H9 (cell line): ENCODE measurements around the gene FAM180A. TPM values are rescaled to one million over a fixed set of nuclear protein-coding genes. Genes with fewer than 3 reads are reported as not detected.

Experiments used
- DNase-seq: peaks from one replicate; pipeline ENCODE4 v3.0.0-alpha.2; 2017
- H2AFZ ChIP-seq: one replicate; pipeline ENCODE4 v1.6.1; 2013; ENCODE audit warnings: mild to moderate bottlenecking, low read length, control low read depth, moderate library complexity
- H2AK5ac ChIP-seq: 2 replicates; pipeline ENCODE4 v1.6.1; 2013; ENCODE audit warnings: low read length, control low read depth, mixed read lengths; ENCODE audit not compliant: insufficient read length
- H2BK120ac ChIP-seq: one replicate; pipeline ENCODE4 v1.6.1; 2013; ENCODE audit warnings: low read depth, mild to moderate bottlenecking, low read length, control low read depth, inconsistent platforms; ENCODE audit not compliant: poor library complexity, severe bottlenecking
- H2BK12ac ChIP-seq: 2 replicates; pipeline ENCODE4 v1.6.1; 2013; ENCODE audit warnings: low read length, control low read depth, mixed read lengths, low read depth; ENCODE audit not compliant: insufficient read length
- H2BK15ac ChIP-seq: 2 replicates; pipeline ENCODE4 v1.6.1; 2013; ENCODE audit warnings: low read depth, low read length, control low read depth
- H2BK20ac ChIP-seq: one replicate; pipeline ENCODE4 v1.6.1; 2013; ENCODE audit warnings: low read depth, mild to moderate bottlenecking, low read length, control low read depth, inconsistent platforms; ENCODE audit not compliant: poor library complexity, severe bottlenecking
- H2BK5ac ChIP-seq: 2 replicates; pipeline ENCODE4 v1.6.1; 2013; ENCODE audit warnings: low read length, control low read depth, mixed read lengths; ENCODE audit not compliant: insufficient read length
- H3K14ac ChIP-seq: 2 replicates; pipeline ENCODE4 v1.6.1; 2013; ENCODE audit warnings: low read length, control low read depth; ENCODE audit not compliant: insufficient read depth
- H3K18ac ChIP-seq: 2 replicates; pipeline ENCODE4 v1.6.1; 2013; ENCODE audit warnings: low read depth, mild to moderate bottlenecking, mixed read lengths, low read length, control low read depth; ENCODE audit not compliant: insufficient read length
- H3K23ac ChIP-seq: 2 replicates; pipeline ENCODE4 v1.6.1; 2013; ENCODE audit warnings: low read length, control low read depth, mixed read lengths, low read depth; ENCODE audit not compliant: insufficient read length
- H3K23me2 ChIP-seq: 2 replicates; pipeline ENCODE4 v1.6.1; 2013; ENCODE audit warnings: low read depth, mild to moderate bottlenecking, mixed read lengths, low read length, control low read depth; ENCODE audit not compliant: insufficient read length, poor library complexity, severe bottlenecking
- H3K27ac ChIP-seq: 2 replicates; pipeline ENCODE4 v1.5.1; 2013; ENCODE audit warnings: low read length, control low read depth, mixed read lengths, low read depth; ENCODE audit not compliant: insufficient read length
- H3K27me3 ChIP-seq: 2 replicates; pipeline ENCODE4 v1.6.1; 2013; ENCODE audit warnings: low read length, control low read depth, inconsistent platforms; ENCODE audit not compliant: insufficient read depth
- H3K4ac ChIP-seq: 2 replicates; pipeline ENCODE4 v1.6.1; 2013; ENCODE audit warnings: low read depth, mild to moderate bottlenecking, control low read depth, inconsistent platforms, low read length, moderate library complexity
- H3K4me1 ChIP-seq: 2 replicates; pipeline ENCODE4 v1.6.1; 2013; ENCODE audit warnings: low read length, control low read depth, inconsistent platforms; ENCODE audit not compliant: insufficient read depth
- H3K4me2 ChIP-seq: 2 replicates; pipeline ENCODE4 v1.6.1; 2013; ENCODE audit warnings: low read length, control low read depth, mixed read lengths; ENCODE audit not compliant: insufficient read length, insufficient read depth
- H3K56ac ChIP-seq: 2 replicates; pipeline ENCODE4 v1.6.1; 2013; ENCODE audit warnings: low read depth, mild to moderate bottlenecking, mixed read lengths, low read length, control low read depth; ENCODE audit not compliant: insufficient read length
- H3K79me1 ChIP-seq: 2 replicates; pipeline ENCODE4 v1.6.1; 2013; ENCODE audit warnings: low read depth, mild to moderate bottlenecking, moderate library complexity, low read length, control low read depth, inconsistent platforms; ENCODE audit not compliant: insufficient read depth, poor library complexity, severe bottlenecking
- H3K79me2 ChIP-seq: 2 replicates; pipeline ENCODE4 v1.6.1; 2013; ENCODE audit warnings: low read length, control low read depth, inconsistent platforms; ENCODE audit not compliant: insufficient read depth
- H3K9ac ChIP-seq: 2 replicates; pipeline ENCODE4 v1.6.1; 2013; ENCODE audit warnings: low read length, control low read depth, mixed read lengths; ENCODE audit not compliant: insufficient read length; ENCODE audit errors: extremely low read depth
- H3K9me3 ChIP-seq: one replicate; pipeline ENCODE4 v1.6.1; 2013; ENCODE audit warnings: low read depth, low read length, inconsistent platforms; ENCODE audit not compliant: control insufficient read depth
- H3T11ph ChIP-seq: one replicate; pipeline ENCODE4 v1.6.1; 2013; ENCODE audit warnings: mild to moderate bottlenecking, low read length, control low read depth, inconsistent platforms
- H4K20me1 ChIP-seq: one replicate; pipeline ENCODE4 v1.6.1; 2013; ENCODE audit not compliant: control insufficient read depth, insufficient read length, insufficient read depth
- H4K5ac ChIP-seq: 2 replicates; pipeline ENCODE4 v1.6.1; 2013; ENCODE audit warnings: low read depth, mild to moderate bottlenecking, mixed read lengths, low read length, control low read depth; ENCODE audit not compliant: insufficient read length
- H4K8ac ChIP-seq: replicated peaks from 2 replicates; pipeline ENCODE4 v1.6.1; 2013; ENCODE audit warnings: low read length, control low read depth, mixed read lengths, low read depth; ENCODE audit not compliant: insufficient read length
- H4K91ac ChIP-seq: 2 replicates; pipeline ENCODE4 v1.6.1; 2013; ENCODE audit warnings: low read depth, mild to moderate bottlenecking, moderate library complexity, mixed read lengths, low read length, control low read depth; ENCODE audit not compliant: insufficient read length
- H3K27ac Mint-ChIP-seq, 3 experiments: 2 replicates in 2 of 3; 3 replicates in 1 of 3; pipeline ENCODE4 v1.8.0; 2020 to 2021; ENCODE audit warnings: mixed read lengths in 3 of 3, mild to moderate bottlenecking in 1 of 3, moderate library complexity in 1 of 3
- H3K27me3 Mint-ChIP-seq: 2 replicates; pipeline ENCODE4 v1.8.0; 2021; ENCODE audit warnings: low read depth, mild to moderate bottlenecking, moderate library complexity, mixed read lengths
- H3K36me3 Mint-ChIP-seq, 3 experiments: 2 replicates in 2 of 3; 3 replicates in 1 of 3; pipeline ENCODE4 v1.8.0; 2020 to 2021; ENCODE audit warnings: low read depth in 3 of 3, mixed read lengths in 3 of 3; ENCODE audit not compliant: insufficient read depth in 1 of 3
- H3K4me1 Mint-ChIP-seq, 2 experiments: 2 replicates each; pipeline ENCODE4 v1.8.0; 2020; ENCODE audit warnings: mixed read lengths in 2 of 2
- H3K4me3 Mint-ChIP-seq, 2 experiments: 2 replicates in 1 of 2; 3 replicates in 1 of 2; pipeline ENCODE4 v1.8.0; 2020 to 2021; ENCODE audit warnings: mild to moderate bottlenecking in 2 of 2, mixed read lengths in 2 of 2, moderate library complexity in 1 of 2
- H3K9me3 Mint-ChIP-seq, 2 experiments: 2 replicates in 1 of 2; 3 replicates in 1 of 2; pipeline ENCODE4 v1.8.0; 2020; ENCODE audit warnings: mild to moderate bottlenecking in 2 of 2, mixed read lengths in 2 of 2, moderate library complexity in 1 of 2
- WGBS: extraction: QIAGEN DNeasy Blood & Tissue Kit; methylation state at CpG from one replicate; pipeline ENCODE4 v1.1.7; 2013; ENCODE audit warnings: missing lambda C conversion rate, low lambda C conversion rate, mixed read lengths; ENCODE audit not compliant: insufficient read length; ENCODE audit errors: extremely low coverage; 5-methylcytosine and 5-hydroxymethylcytosine counted together
- total RNA-seq: library from RNA; stranded (reverse); gene quantifications from 2 replicates; pipeline ENCODE4 v1.2.1, GENCODE V29; 2021
- TF ChIP-seq, protein P1 (sequence below): fragments of 200-600 bp; sonication (generic); conservative IDR thresholded peaks from 3 replicates; pipeline ENCODE4 v1.8.0; 2021; ENCODE audit warnings: antibody characterized with exemption, mild to moderate bottlenecking

The FAM180A gene
- total RNA-seq, 1 experiment from 2014 or later = not detected

DNA sequence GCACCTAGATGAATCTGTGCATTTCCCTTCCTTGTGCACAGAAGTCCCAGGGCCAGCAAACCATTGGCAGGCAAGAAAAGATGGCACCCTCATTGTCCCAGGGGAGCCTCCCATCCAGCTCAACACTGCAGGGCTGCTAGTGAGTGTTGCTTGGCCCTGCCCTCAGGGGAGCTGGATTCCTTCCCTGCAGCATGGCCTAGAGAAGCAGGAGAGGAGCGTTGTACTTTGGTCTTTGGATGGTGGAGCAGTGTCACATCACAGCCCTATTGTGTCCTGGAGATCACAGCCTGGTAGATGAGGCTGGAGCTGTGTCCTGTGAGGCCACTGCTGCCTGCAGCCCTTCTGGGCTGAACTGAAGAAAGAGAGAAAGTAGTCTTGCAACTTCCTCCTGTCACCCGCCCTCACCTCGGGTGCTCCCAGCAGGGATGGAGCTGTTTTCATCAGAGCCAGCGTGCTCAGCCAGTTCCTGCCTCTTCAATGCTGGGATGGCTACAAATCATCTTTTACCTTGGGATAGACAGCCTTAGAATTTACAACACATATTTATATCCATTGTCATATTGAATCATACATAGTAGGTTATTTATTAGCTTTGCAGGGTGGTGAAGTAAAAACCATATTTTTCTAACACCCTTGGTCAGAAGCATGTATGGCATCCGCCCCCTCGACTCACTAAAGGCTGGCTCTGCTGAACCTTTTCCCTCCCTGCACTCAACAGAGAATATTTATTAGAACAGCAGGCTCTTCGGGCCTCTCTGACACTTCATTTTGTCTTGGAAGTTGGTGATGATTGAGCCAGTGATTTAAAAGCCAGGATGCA, 43.1 kb upstream of the FAM180A start:
- WGBS = no CpG with 5 or more reads among the region's 7 CpGs
- H3K27ac Mint-ChIP-seq = no peak overlapping the region

More for the DNA sequence above, 43.1 kb upstream of the FAM180A start:
- no peak overlapping the region for H2BK12ac ChIP-seq
- no peak overlapping the region; the same call in 1 of the 2 replicates for H3K14ac ChIP-seq
- H3T11ph ChIP-seq = no peak overlapping the region
- H3K9me3 ChIP-seq = no peaks in the 10 kb centered on the region
- H3K9ac ChIP-seq = no peak overlapping the region
- no peak overlapping the region for H2AK5ac ChIP-seq
- no peaks in the 10 kb centered on the region for H3K27me3 ChIP-seq
- no peak overlapping the region for H2BK120ac ChIP-seq
- no peak overlapping the region for H2AFZ ChIP-seq
- no peak overlapping the region for H2BK20ac ChIP-seq
- no peak for DNase-seq
- H4K20me1 ChIP-seq = no peaks in the 10 kb centered on the region
- H2BK5ac ChIP-seq = no peak overlapping the region
- H3K23ac ChIP-seq = no peak overlapping the region
- no peak overlapping the region for H3K56ac ChIP-seq
- H4K8ac ChIP-seq = no peak overlapping the region
- Mint-ChIP-seq H3K4me3 (no peak overlapping the region), H3K4me1 (peaks cover 0 to 6% of the 10 kb centered on the region in 2 experiments; a peak in 2 of 4 replicates), H3K9me3 (peaks cover 0 to 3% of the 10 kb centered on the region in 2 experiments; a peak in 1 of 5 replicates), H3K36me3 (0 out of 7 replicates have a peak, but pooled peaks cover 0 to 6% (median 0%) of the 10 kb centered on the region in 3 experiments), H3K27me3 (no peaks in the 10 kb centered on the region)
- TF ChIP-seq, protein P1, sequence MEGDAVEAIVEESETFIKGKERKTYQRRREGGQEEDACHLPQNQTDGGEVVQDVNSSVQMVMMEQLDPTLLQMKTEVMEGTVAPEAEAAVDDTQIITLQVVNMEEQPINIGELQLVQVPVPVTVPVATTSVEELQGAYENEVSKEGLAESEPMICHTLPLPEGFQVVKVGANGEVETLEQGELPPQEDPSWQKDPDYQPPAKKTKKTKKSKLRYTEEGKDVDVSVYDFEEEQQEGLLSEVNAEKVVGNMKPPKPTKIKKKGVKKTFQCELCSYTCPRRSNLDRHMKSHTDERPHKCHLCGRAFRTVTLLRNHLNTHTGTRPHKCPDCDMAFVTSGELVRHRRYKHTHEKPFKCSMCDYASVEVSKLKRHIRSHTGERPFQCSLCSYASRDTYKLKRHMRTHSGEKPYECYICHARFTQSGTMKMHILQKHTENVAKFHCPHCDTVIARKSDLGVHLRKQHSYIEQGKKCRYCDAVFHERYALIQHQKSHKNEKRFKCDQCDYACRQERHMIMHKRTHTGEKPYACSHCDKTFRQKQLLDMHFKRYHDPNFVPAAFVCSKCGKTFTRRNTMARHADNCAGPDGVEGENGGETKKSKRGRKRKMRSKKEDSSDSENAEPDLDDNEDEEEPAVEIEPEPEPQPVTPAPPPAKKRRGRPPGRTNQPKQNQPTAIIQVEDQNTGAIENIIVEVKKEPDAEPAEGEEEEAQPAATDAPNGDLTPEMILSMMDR = no peak
- no peaks in the 10 kb centered on the region for H3K79me2 ChIP-seq
- no peak overlapping the region for H3K4me2 ChIP-seq
- H3K79me1 ChIP-seq = no peaks in the 10 kb centered on the region
- no peak overlapping the region for H4K5ac ChIP-seq
- H2BK15ac ChIP-seq = no peak overlapping the region
- H3K23me2 ChIP-seq = no peaks in the 10 kb centered on the region
- H3K4me1 ChIP-seq = no peaks in the 10 kb centered on the region
- no peak overlapping the region for H3K18ac ChIP-seq
- H3K27ac ChIP-seq = no peak overlapping the region
- H4K91ac ChIP-seq = no peak overlapping the region
- H3K4ac ChIP-seq = no peak overlapping the region
